Measurements from ENCODE around the gene C19orf85. TPM values are rescaled to one million over a fixed set of nuclear protein-coding genes. Genes with fewer than 3 reads are reported as not detected.

Gene C19orf85
- total RNA-seq, 1 donor from 2014 or later, result not detected

GRCh38 chr19:55460670-55461258, 3.8 kb downstream of the C19orf85 start:
- H3K9me3 ChIP-seq, result no peaks in the 10 kb centered on the region

GRCh38 chr19:55459950-55460657, 4.4 kb downstream of the C19orf85 start:
- Histone ChIP-seq H3K4me3 (peak overlapping the region; percentile 76), H3K9me3 (no peaks in the 10 kb centered on the region), H3K27ac (no peak overlapping the region), H3K4me1 (peaks cover 21% of the 10 kb centered on the region), H3K27me3 (ENCODE audit: low read depth) (no peaks in the 10 kb centered on the region), H3K36me3 (no peaks in the 10 kb centered on the region)
- TF ChIP-seq CTCF (IDR thresholded peaks at IDR 0.05), result no peak
- no peak for ATAC-seq
- intact Hi-C loops (cut with DNase I), result no loop called here
- DNase-seq, result no peak

More at GRCh38 chr19:55460670-55461258, 3.8 kb downstream of the C19orf85 start:
- H3K36me3 ChIP-seq, result no peaks in the 10 kb centered on the region
- TF ChIP-seq CTCF (IDR thresholded peaks at IDR 0.05), result no peak
- DNase-seq, result peak; percentile 70
- H3K27me3 ChIP-seq (ENCODE audit: low read depth), result no peaks in the 10 kb centered on the region
- peak; percentile 61 to 70 for ATAC-seq
- H3K4me3 ChIP-seq, result peak overlapping the region; percentile 76
- H3K4me1 ChIP-seq, result peaks cover 21% of the 10 kb centered on the region
- peak overlapping the region; percentile 90 for H3K27ac ChIP-seq
- intact Hi-C loops (cut with DNase I), result no loop called here

GRCh38 chr19:55459551-55459949, 5.0 kb downstream of the C19orf85 start:
- Histone ChIP-seq H3K4me3 (no peak overlapping the region), H3K9me3 (no peaks in the 10 kb centered on the region), H3K36me3 (no peaks in the 10 kb centered on the region), H3K27ac (no peak overlapping the region), H3K4me1 (peaks cover 21% of the 10 kb centered on the region), H3K27me3 (ENCODE audit: low read depth) (no peaks in the 10 kb centered on the region)
- TF ChIP-seq CTCF (IDR thresholded peaks at IDR 0.05), result no peak
- ATAC-seq (no peak), DNase-seq (no peak)
- intact Hi-C loops (cut with DNase I), result no loop called here

GRCh38 chr19:55457683-55458457, 6.7 kb downstream of the C19orf85 start:
- TF ChIP-seq CTCF (IDR thresholded peaks at IDR 0.05), result no peak
- H3K27me3 ChIP-seq (ENCODE audit: low read depth), result peaks cover 1% of the 10 kb centered on the region
- ATAC-seq, result no peak
- no peak overlapping the region for H3K27ac ChIP-seq
- H3K36me3 ChIP-seq, result no peaks in the 10 kb centered on the region
- peaks cover 21% of the 10 kb centered on the region for H3K4me1 ChIP-seq
- no peaks in the 10 kb centered on the region for H3K9me3 ChIP-seq
- no peak for DNase-seq
- no peak overlapping the region for H3K4me3 ChIP-seq
- intact Hi-C loops (cut with DNase I), result no loop called here

GRCh38 chr19:55456347-55456746, 8.2 kb downstream of the C19orf85 start:
- H3K36me3 ChIP-seq, result no peaks in the 10 kb centered on the region
- DNase-seq, result no peak
- peaks cover 20% of the 10 kb centered on the region for H3K4me1 ChIP-seq
- no peak for TF ChIP-seq CTCF (IDR thresholded peaks at IDR 0.05)
- H3K9me3 ChIP-seq, result no peaks in the 10 kb centered on the region
- H3K4me3 ChIP-seq, result no peak overlapping the region
- no peak for ATAC-seq
- no peak overlapping the region for H3K27ac ChIP-seq
- peaks cover 17% of the 10 kb centered on the region for H3K27me3 ChIP-seq (ENCODE audit: low read depth)
- intact Hi-C loops (cut with DNase I), result no loop called here

Data from lower lobe of right lung (tissue), 2 donors.